A673 (cell line): ENCODE results near the gene CYTH2.

Source experiments
- EZH2 ChIP-seq: fragments of 200-600 bp; sonication (generic); IDR thresholded peaks from 2 replicates; pipeline ENCODE4 v1.6.1; 2017; ENCODE audit warnings: borderline replicate concordance, low read depth, mild to moderate bottlenecking, mixed read lengths, antibody characterized with exemption, low read length; ENCODE audit not compliant: poor library complexity, severe bottlenecking
- TF ChIP-seq, protein P1 (sequence below): fragments of 300-800, 200-600 bp; sonication (generic); conservative IDR thresholded peaks from 2 replicates; pipeline ENCODE4 v1.5.1; 2017; ENCODE audit warnings: low read depth, mild to moderate bottlenecking, antibody characterized with exemption, low read length, moderate library complexity, mixed read lengths

GRCh38 chr19:48500830-48501493 is 31.8 kb downstream of the CYTH2 start:
- TF ChIP-seq, protein P1, sequence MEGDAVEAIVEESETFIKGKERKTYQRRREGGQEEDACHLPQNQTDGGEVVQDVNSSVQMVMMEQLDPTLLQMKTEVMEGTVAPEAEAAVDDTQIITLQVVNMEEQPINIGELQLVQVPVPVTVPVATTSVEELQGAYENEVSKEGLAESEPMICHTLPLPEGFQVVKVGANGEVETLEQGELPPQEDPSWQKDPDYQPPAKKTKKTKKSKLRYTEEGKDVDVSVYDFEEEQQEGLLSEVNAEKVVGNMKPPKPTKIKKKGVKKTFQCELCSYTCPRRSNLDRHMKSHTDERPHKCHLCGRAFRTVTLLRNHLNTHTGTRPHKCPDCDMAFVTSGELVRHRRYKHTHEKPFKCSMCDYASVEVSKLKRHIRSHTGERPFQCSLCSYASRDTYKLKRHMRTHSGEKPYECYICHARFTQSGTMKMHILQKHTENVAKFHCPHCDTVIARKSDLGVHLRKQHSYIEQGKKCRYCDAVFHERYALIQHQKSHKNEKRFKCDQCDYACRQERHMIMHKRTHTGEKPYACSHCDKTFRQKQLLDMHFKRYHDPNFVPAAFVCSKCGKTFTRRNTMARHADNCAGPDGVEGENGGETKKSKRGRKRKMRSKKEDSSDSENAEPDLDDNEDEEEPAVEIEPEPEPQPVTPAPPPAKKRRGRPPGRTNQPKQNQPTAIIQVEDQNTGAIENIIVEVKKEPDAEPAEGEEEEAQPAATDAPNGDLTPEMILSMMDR: no peak
- TF ChIP-seq EZH2: no peak
